COLO668 (cell line): ENCODE data around the gene ZNF749.

Experiments used
- DNase-seq: peaks from one replicate; lab custom pipeline; 2025; ENCODE audit not compliant: unreplicated experiment; lab: John Stamatoyannopoulos, UW

ZNF749 gene

DNA sequence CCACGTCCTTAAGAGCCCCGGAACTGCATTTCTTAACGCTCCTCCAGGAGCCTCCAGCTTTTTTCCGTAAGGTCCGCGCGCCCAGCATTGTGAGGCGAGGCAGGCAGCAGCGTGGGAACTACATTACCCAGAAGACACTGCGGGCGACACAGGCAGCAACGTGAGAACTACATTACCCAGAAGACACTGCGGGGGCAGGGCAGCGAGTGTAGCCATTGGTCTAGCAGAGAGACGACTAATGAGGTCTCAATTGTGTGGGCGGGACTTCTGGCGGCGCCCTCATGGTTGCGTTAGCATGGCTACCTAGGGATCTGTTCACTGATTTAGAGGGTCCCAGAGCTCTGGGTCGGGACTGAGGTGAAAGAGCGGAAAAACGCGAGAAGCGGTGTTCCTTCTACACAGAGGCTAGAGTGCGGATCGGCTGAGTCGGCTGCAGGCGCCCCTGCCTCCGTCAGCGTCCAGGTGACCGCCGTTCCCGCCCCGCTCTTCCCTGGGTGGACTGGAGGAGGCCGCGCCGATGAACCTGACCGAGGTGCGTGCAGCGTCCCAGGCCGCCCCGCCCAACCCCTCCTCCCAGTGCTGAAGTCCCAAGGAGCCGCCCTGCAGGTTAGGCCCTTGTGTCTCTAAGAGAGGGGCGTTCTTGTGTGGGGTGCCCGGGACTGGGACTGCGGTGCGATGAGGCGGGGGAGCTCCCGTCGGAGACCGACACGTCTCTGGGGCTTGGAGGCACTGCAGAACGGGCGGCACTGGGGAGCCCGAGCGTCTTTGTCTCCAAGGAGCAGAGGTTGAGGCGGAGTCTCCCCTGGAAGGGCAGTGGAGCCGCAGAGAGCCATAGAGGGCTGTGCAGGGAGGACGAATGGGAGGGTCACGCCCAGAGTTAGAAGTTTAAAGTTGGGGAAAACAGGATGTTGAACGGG lies at the start of gene ZNF749:
Gene ZNF749, plus strand, starts transcription at position 264 of the 917 bp plus-strand sequence. Its CDS starts 254 bp downstream, at position 518.
- peak; percentile 96 for DNase-seq

DNA sequence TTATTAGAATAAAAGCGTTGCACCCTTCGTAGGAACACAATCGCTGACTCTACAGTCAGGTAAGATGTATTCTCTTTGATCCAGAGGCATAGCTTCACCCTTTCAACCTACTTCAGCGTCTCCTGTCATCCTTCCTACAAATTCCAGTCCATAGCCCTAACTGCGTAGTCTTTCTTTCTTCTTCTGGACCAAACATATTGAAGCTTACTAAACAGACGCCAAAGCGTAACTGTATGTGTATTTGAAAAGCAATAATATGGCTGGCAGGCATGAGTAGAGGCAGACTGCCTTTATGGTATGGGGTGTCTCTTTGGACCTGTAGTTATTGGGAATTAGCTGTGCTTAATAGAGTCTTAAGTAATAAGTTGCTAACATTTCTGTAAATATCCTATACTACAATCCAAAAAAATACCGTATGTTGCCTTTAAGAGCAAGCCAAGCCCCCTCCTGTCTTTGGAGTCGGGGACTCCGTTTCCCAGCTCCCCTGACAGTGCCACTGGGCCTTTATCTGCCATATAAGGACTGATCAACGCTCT lies 45.9 kb upstream of the ZNF749 start:
- DNase-seq: no peak

DNA sequence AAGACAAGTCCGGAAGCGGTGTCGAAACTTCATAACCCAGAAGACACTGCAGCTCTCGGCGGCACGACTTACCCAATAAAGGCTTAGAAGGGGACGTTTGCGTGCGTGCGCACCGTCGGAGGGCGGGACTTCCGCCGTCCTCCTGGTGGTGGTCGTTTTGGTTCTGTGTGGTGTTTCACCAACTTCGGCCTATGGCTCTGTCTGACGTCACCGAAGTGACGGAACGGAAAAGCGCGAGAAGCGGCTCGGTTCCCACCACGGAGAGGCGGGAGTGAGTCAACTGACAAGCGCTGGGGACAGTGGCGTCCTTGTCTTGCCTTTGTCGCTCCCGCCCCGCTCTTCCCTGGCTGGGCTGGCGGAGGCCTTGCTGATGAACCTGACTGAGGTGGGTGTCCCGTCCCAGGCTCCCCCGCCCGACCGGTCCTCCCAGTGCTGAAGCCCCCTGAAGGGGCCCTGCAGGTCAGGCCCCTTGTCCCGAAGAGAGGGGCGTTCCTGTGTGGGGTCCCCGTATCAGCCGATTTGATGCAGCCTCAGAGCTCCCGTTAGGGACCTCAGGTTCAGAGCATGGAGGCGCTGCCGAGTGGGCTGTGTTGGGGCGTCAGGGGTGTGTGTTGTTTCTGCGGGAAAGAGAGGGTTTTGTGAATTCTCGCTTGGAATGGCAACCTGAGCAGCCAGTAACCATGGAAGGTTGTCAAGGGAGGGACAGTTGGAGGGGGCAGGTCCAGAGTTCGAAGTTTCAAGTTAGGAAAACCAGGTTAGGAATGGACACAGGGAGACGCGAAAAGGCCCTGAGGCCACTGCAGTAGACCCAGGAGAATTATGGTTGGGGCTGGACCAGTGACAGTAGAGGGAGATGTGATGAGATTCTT lies 45.2 kb upstream of the ZNF749 start, which contains the start of gene ZNF548:
Gene ZNF548, plus strand, starts transcription at position 125 of the 869 bp plus-strand sequence. Its CDS starts 246 bp downstream, at position 371.
- peak; percentile 94 for DNase-seq

DNA sequence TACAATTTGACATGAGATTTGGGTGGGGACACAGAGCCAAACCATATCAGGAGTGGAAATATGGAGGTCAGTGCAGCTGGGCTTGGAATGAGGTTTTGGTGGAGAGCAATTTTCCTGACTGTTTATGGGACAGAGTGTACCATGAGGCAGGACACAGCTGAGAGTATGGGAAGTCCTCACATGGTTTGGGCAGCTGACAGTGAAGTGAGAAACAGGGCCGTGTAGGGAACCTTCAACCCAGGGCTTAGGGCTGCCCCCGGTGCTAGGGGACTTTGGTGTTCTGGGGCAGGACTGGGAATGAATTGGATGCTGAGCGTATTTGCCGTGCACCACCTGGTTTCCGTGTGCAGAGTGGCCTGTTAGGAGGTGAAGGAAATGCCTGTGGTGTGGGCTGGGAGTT lies 39.4 kb upstream of the ZNF749 start:
- DNase-seq: no peak

DNA sequence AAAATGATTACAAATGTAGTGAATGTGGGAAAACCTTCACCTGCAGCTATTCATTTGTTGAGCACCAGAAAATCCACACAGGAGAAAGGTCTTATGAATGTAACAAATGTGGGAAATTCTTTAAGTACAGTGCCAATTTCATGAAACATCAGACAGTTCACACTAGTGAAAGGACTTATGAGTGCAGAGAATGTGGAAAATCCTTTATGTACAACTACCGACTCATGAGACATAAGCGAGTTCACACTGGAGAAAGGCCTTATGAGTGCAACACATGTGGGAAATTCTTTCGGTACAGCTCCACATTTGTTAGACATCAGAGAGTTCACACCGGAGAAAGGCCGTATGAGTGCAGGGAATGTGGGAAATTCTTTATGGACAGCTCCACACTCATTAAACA lies 36.3 kb upstream of the ZNF749 start:
- no peak for DNase-seq

DNA sequence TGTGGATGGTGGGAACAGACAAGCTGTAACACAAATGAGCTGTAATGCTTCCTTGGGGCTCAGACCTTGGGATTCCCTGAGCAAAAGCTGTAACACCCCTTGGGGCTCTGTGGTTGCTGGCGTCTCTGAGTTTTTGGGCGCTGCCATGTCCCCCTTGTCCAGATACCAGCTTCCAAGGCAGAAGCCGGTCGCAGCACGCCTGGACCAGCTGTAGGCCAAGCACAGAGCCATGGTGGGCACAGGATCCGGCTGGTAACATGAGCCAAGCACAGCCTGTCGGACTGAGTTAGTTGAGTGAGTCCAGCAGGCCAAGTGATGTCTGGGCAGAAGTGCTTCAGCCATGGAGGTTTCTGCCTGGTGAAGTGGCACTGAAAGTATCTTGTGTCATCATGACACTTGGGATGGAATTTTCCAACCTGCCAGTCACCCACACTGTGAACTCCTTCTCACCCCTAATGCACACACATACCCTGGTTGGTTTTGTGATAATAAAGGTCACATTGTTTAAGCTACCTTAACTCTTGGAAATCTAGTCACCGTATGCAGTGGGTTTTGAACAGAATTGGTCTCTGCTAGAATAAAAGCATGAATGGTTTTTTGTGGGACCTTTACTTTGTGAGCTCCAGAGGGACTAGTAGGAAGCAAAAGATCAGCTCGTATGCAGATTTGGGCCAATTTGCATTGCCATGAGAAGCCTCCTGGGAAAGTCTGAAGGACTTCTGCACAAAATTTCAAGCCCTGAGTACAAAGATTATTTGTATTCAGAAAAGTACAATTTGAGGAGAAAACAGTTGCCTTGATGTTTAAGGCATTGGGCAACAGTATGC lies 31.2 kb upstream of the ZNF749 start:
- DNase-seq: no peak

DNA sequence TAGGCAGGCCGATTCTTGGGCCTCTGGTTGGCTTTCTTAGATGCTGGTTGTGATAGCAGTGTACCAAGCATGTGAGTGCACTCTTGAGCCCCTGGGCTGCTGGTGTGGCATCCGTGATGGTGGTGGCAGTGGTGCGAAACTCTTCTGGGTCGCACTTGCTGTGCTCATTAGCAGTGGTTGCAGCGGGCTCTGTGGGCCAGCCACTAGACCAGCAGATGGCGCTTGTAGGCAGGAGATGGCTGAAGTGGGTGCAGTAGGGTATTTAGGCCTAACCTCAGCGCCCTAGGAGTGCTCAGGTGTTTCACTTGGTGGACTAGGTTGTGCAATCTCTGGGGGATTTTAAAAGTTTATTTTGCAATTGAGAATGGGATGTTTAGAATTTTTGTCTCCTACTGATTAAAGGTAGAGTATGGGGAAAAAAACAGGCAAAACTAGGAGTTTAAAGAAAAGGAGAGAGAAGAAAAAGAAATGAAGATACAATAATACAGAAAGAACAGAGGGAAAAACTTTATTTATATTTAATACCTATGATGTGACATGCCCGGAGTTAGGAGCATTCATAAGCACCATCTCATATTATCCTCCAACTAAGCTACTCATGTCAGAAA lies 28.5 kb upstream of the ZNF749 start:
- peak; percentile 56 for DNase-seq

DNA sequence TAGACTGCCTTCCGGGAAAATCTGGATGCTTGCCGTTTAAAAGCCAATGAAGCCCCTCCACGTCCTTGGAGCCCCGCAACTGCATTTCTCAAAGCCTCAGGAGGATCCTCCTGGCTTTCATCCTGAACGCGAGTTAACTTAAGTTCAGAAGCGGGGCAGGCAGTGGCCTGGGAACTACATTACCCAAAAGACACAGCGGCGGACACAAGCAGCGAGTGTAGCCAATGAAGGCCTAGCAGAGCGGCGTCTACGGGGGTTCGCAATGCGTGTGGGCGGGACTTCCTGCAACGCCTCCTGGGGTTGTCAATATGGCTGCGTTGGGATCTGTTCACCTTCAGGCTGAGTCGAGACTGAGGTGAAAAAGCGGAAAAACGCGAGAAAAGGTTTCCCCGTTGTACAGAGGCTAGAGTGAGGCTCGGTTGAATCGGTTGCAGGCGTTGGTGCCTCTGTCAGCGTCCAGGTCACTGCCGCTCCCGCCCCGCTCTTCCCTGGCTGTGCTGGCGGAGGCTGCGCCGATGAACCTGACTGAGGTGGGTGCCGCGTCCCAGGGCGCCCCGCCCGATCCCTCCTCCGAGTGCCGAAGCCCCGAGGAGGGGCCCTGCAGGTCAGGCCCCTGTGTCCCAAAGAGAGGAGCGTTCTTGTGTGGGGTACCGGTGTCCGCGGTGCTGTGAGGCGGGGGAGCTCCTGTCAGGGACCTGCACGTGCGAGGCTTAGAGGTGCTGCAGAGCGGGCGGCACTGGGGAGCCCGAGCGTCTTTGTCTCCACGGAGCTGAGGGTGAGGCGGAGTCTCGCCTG lies 24.1 kb upstream of the ZNF749 start, which contains the start of gene ZNF17:
Gene ZNF17, plus strand, starts transcription at position 285 of the 795 bp plus-strand sequence. CDS start 2,455 bp downstream, outside the sequence.
- peak; percentile 91 for DNase-seq

DNA sequence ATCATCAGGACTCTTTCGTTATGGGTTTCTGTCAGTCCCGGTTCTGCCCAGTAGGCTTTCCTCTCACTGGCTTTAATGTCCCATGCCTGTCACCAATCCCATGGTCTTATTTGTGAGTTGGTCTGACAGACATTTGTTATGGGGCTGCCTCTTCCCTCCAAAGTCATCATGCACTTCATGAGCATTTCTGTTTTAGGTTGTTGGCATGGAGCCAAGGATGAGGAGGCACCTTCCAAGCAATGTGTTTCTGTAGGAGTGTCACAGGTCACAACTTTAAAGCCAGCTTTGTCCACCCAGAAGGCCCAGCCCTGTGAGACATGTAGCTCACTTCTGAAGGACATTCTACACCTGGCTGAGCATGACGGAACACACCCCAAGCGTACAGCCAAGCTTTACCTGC lies 15.7 kb upstream of the ZNF749 start:
- no peak for DNase-seq

DNA sequence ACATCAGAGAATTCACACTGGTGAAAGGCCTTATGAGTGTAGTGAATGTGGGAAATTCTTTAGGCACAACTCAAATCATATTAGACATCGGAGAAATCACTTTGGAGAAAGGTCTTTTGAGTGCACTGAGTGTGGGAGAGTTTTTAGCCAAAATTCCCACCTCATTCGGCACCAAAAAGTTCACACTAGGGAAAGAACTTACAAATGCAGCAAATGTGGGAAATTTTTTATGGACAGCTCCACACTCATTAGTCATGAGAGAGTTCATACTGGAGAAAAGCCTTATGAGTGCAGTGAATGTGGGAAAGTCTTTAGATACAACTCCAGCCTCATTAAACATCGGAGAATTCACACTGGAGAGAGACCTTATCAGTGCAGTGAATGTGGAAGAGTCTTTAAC lies 14.1 kb upstream of the ZNF749 start:
- DNase-seq: no peak

DNA sequence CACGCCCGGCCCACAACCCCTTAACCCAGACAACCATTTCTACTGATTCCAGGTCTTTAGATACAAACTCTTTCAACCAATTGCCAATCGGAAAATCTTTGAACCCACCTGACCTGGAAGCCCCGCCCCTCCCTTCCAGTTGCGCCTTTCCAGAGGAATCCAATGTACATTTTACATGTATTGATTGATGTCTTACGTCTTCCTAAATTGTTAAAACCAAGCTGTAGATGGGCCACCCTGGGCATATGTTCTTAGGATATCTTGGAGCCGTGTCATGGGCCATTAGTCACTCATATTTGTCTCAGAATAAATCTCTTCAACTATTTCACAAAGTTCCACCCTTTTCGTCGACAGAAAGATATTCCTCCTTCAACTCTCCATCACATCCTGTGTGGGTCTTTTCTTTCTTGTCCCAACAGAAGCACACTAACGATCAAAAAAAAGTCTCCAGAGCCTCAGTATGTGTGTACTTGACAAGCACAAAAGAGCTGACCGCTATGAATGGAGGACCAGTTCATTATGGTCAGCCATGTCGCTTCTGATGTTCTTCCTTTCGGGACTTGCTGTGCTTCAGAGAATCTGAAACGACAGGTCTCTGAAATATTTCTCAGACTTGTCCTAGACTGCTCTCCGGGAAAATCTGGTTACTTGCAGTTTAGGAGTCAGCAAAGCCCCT lies 601 bp upstream of the ZNF749 start:
- DNase-seq: no peak

DNA sequence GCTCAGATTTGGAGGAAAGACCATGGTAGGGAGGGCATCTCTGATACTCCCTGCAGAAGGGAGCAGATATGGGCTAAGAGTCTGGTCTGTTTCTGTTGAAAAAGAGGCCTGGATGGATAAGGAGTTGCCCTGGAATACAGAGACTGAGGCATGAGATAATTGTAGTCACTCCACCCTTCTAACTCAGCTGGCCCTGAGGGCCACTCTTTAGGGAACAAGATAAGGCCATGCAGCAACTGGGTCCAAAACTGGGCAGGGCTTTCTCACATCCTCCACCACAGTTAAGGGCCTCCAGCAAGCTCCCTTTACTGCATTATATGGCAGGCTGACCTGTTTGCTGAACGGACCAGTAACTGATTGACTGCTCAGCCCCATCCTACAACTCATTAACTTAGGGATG lies 1.3 kb downstream of the ZNF749 start:
- no peak for DNase-seq

DNA sequence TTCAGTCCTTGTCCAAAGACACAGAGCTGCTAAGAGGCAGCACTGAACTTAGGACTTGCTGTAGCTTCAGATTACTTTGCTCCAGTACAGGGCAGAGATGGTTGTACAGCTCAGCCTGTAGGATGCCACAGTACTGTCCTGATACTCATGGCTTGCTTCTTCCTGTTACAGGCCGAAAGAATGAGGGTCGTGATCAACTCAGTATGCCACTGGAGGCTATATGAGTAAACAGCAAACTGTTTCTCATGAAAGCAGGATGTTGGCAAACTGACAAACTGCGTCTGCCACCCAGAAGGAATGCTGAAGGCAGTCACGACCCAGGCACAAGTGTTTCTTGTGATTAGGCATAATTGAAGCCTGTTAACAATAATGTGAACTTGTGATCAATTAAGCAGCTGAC lies 2.8 kb downstream of the ZNF749 start:
- DNase-seq: no peak

DNA sequence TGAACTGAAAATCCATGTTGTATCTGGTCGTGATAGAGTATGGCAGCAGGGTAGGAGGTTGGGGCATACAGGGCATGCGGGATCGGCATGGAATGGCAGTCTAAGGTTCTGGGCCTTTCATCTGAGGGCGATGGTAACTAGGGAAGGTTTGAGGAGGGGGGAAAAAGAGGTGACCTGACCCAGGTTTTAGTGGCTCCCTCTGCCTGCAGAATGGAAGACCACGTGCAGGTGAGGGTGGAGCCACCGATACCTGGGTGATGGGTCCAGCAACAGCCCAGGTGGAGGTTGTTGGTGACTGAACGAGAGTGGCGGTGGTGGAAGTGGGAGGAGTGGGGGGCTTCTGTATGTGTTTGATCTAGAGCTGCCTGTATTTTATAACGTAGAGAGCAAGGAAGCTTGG lies 3.8 kb downstream of the ZNF749 start:
- DNase-seq: no peak

DNA sequence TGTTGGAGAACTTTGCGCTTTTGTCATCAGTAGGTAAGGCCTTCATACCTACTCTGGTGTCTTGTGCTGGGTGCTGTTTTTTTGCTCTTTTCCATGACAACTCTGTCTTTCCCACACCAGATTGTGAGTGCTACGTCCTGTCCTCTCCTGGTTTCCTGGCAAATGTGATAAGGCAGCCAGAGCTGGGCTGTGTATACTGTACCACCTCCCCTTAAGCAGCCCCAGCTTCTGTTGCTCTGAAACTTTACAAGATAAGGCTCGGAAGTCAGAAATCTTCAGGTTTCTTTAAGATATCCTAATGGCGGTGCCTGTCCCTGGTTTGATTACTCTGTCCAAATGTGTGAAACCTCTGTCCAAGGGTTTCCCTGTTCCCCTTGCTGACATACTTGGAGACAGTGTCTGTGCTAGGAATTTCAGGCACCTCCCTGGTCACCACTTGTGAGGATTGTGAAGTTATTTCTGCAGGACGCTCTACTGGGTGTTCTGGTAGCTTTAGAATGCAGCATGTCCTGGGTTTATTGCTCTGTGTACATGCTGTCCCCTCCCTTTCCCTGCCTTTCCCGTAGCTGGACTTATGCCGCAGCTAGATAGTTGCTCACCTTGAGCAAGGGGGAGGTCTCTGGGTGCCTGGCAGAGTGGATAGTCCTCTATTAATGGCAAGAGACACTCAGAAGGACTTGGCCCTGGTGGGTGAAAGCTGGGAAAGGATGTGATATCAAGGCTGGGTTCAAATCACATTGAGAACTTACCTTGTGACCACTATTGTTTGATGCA lies 7.0 kb downstream of the ZNF749 start:
- no peak for DNase-seq

DNA sequence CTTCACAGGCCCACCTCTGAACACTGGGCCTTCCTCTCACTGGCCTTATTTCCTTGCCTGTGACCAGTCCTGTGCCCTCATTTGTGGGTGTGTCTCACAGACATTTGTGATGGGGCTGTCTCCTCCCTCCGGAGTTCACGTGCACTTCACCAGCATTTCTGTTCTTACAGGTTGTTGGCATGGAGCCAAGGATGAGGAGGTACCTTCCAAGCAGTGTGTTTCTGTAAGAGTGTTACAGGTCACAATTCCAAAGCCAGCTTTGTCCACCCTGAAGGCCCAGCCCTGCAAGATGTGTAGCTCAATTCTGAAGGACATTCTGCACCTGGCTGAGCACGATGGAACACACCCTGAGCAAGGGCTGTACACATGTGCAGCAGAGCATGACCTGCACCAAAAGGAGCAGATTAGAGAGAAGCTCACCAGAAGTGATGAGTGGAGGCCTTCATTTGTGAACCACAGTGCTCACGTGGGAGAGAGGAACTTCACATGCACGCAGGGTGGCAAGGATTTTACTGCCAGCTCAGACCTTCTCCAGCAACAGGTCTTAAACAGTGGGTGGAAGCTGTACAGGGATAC lies 8.1 kb downstream of the ZNF749 start:
- DNase-seq: no peak

DNA sequence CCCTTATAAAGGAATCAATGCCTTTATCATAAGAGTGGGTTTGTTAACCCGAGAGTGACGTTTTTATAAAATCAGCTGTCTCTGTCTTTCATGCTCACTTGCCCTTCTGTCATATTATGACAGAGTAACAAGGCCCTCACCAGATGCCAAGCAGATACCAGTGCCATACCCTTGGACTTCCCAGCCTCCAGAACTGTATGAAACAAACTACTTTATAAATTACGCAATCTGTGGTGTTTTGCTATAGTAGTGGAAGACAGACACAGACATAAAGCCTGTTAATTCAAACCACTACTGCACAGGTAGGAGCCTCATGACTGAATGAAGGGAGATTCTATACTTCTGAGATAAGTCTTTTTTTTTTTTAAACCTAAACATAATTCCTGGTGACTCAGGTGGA lies 17.2 kb downstream of the ZNF749 start:
- DNase-seq: no peak
